ENCODE results near the gene GATB.

GATB gene

GRCh38 chr4:151783867-151784266 is 23.1 kb upstream of the GATB start:
- Histone ChIP-seq H3K4me2 (ENCODE audit: low read length) (no peak overlapping the region), H3K9me2 (ENCODE audit: low read depth, low read length) (no peaks in the 10 kb centered on the region), H3K4me3 (ENCODE audit: low read depth, low read length, poor library complexity, severe bottlenecking) (no peak overlapping the region), H3K9me3 (ENCODE audit: low read length) (no peaks in the 10 kb centered on the region), H3F3A (ENCODE audit: insufficient read depth, low read length) (no peaks in the 10 kb centered on the region), H3K9ac (ENCODE audit: low read length) (no peak overlapping the region), H3K27me3 (ENCODE audit: insufficient read depth, low read length) (no peaks in the 10 kb centered on the region; the same call in 1 of the 2 replicates), H3K4me1 (ENCODE audit: insufficient read depth, low read length, severe bottlenecking) (no peaks in the 10 kb centered on the region), H4K20me1 (ENCODE audit: insufficient read depth, low read length) (no peaks in the 10 kb centered on the region), H3K27ac (ENCODE audit: low read depth, low read length, poor library complexity, severe bottlenecking) (no peak overlapping the region), H3K79me2 (ENCODE audit: insufficient read depth, low read length) (no peaks in the 10 kb centered on the region), H3K36me3 (ENCODE audit: insufficient read depth, low read length) (no peaks in the 10 kb centered on the region), H2AFZ (ENCODE audit: low read length) (no peak overlapping the region)
- TF ChIP-seq, protein P1, sequence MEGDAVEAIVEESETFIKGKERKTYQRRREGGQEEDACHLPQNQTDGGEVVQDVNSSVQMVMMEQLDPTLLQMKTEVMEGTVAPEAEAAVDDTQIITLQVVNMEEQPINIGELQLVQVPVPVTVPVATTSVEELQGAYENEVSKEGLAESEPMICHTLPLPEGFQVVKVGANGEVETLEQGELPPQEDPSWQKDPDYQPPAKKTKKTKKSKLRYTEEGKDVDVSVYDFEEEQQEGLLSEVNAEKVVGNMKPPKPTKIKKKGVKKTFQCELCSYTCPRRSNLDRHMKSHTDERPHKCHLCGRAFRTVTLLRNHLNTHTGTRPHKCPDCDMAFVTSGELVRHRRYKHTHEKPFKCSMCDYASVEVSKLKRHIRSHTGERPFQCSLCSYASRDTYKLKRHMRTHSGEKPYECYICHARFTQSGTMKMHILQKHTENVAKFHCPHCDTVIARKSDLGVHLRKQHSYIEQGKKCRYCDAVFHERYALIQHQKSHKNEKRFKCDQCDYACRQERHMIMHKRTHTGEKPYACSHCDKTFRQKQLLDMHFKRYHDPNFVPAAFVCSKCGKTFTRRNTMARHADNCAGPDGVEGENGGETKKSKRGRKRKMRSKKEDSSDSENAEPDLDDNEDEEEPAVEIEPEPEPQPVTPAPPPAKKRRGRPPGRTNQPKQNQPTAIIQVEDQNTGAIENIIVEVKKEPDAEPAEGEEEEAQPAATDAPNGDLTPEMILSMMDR (IDR thresholded peaks at IDR 0.05; ENCODE audit: low read length) = no peak
- no peak for TF ChIP-seq EZH2 (IDR thresholded peaks at IDR 0.05; ENCODE audit: borderline replicate concordance, low read length)

- Histone ChIP-seq H3K9me2 (ENCODE audit: low read depth, low read length) (no peaks in the 10 kb centered on the region), H3K79me2 (ENCODE audit: insufficient read depth, low read length) (no peaks in the 10 kb centered on the region), H4K20me1 (ENCODE audit: insufficient read depth, low read length) (no peaks in the 10 kb centered on the region), H2AFZ (ENCODE audit: low read length) (no peak overlapping the region), H3K4me2 (ENCODE audit: low read length) (no peak overlapping the region), H3K27me3 (ENCODE audit: insufficient read depth, low read length) (no peaks in the 10 kb centered on the region; the same call in 1 of the 2 replicates), H3F3A (ENCODE audit: insufficient read depth, low read length) (no peaks in the 10 kb centered on the region), H3K36me3 (ENCODE audit: insufficient read depth, low read length) (no peaks in the 10 kb centered on the region), H3K27ac (ENCODE audit: low read depth, low read length, poor library complexity, severe bottlenecking) (no peak overlapping the region), H3K9me3 (ENCODE audit: low read length) (no peaks in the 10 kb centered on the region), H3K4me3 (ENCODE audit: low read depth, low read length, poor library complexity, severe bottlenecking) (no peak overlapping the region), H3K9ac (ENCODE audit: low read length) (no peak overlapping the region), H3K4me1 (ENCODE audit: insufficient read depth, low read length, severe bottlenecking) (no peaks in the 10 kb centered on the region)
- TF ChIP-seq EZH2 (IDR thresholded peaks at IDR 0.05; ENCODE audit: borderline replicate concordance, low read length) = no peak
- TF ChIP-seq, protein P1 (IDR thresholded peaks at IDR 0.05; ENCODE audit: low read length) = no peak
These were observed 21.5 kb upstream of the GATB start for GRCh38 chr4:151782296-151782695.

GRCh38 chr4:151781026-151781425 is 20.2 kb upstream of the GATB start:
- H3K36me3 ChIP-seq (ENCODE audit: insufficient read depth, low read length) = no peaks in the 10 kb centered on the region
- H3K27me3 ChIP-seq (ENCODE audit: insufficient read depth, low read length) = no peaks in the 10 kb centered on the region; the same call in 1 of the 2 replicates
- H3F3A ChIP-seq (ENCODE audit: insufficient read depth, low read length) = no peaks in the 10 kb centered on the region
- H3K4me3 ChIP-seq (ENCODE audit: low read depth, low read length, poor library complexity, severe bottlenecking) = no peak overlapping the region
- H3K4me1 ChIP-seq (ENCODE audit: insufficient read depth, low read length, severe bottlenecking) = no peaks in the 10 kb centered on the region
- no peak overlapping the region for H3K27ac ChIP-seq (ENCODE audit: low read depth, low read length, poor library complexity, severe bottlenecking)
- no peaks in the 10 kb centered on the region for H3K9me2 ChIP-seq (ENCODE audit: low read depth, low read length)
- TF ChIP-seq EZH2 (IDR thresholded peaks at IDR 0.05; ENCODE audit: borderline replicate concordance, low read length) = no peak
- TF ChIP-seq, protein P1 (IDR thresholded peaks at IDR 0.05; ENCODE audit: low read length) = no peak
- no peak overlapping the region for H2AFZ ChIP-seq (ENCODE audit: low read length)
- H3K79me2 ChIP-seq (ENCODE audit: insufficient read depth, low read length) = no peaks in the 10 kb centered on the region
- H4K20me1 ChIP-seq (ENCODE audit: insufficient read depth, low read length) = no peaks in the 10 kb centered on the region
- H3K9ac ChIP-seq (ENCODE audit: low read length) = no peak overlapping the region
- no peaks in the 10 kb centered on the region for H3K9me3 ChIP-seq (ENCODE audit: low read length)
- H3K4me2 ChIP-seq (ENCODE audit: low read length) = no peak overlapping the region
